A549 (cell line): ENCODE results near the gene RTN4IP1.

ENCODE experiments used
- BHLHE40 ChIP-seq: IDR thresholded peaks from 2 replicates; pipeline ENCODE4 v1.6.1; 2012; ENCODE audit warnings: low read depth, low read length, inconsistent platforms
- CEBPB ChIP-seq, 2 experiments: fragments of >200 bp in 1 of 2; sonication (Bioruptor Twin) in 1 of 2; formaldehyde crosslinking in 1 of 2; IDR thresholded peaks; 2 replicates each; pipeline ENCODE4 v1.6.1; 2012 to 2016
- EP300 ChIP-seq, 2 experiments: fragments of >200 bp; sonication (Bioruptor Twin); formaldehyde crosslinking; IDR thresholded peaks; 2 replicates in 1 of 2; 3 replicates in 1 of 2; pipeline ENCODE4 v1.6.1; 2016 to 2017
- JUN ChIP-seq, 2 experiments: fragments of >200 bp; sonication (Bioruptor Twin); formaldehyde crosslinking; IDR thresholded peaks; 2 replicates in 1 of 2; 3 replicates in 1 of 2; pipeline ENCODE4 v1.6.1; 2016 to 2017
- JUNB ChIP-seq: fragments of >200 bp; sonication (Bioruptor Twin); formaldehyde crosslinking; IDR thresholded peaks from 2 replicates; pipeline ENCODE4 v1.6.1; 2016
- MAFK ChIP-seq: fragments of 450-650 bp; IDR thresholded peaks from 2 replicates; pipeline ENCODE4 v1.6.1; 2014; ENCODE audit not compliant: partially characterized antibody
- NR3C1 ChIP-seq: fragments of >200 bp; sonication (Bioruptor Twin); formaldehyde crosslinking; IDR thresholded peaks from 3 replicates; pipeline ENCODE4 v1.6.1; 2017
- POLR2A ChIP-seq: IDR thresholded peaks from 2 replicates; pipeline ENCODE4 v1.6.1; 2012; ENCODE audit warnings: mild to moderate bottlenecking, low read length
- RARB ChIP-seq: fragments of 250-450 bp; sonication (Bioruptor Pico); IDR thresholded peaks from 2 replicates; pipeline ENCODE4 v1.8.0; 2021; ENCODE audit warnings: mild to moderate bottlenecking, moderate library complexity
- RFX5 ChIP-seq: fragments of 450-650 bp; IDR thresholded peaks from 2 replicates; pipeline ENCODE4 v1.7.1; 2014; ENCODE audit warnings: antibody characterized with exemption, mild to moderate bottlenecking, moderate library complexity
- ZFP36 ChIP-seq: fragments of 450-650 bp; IDR thresholded peaks from 2 replicates; pipeline ENCODE4 v1.6.1; 2014; ENCODE audit warnings: borderline replicate concordance; ENCODE audit not compliant: partially characterized antibody
- TF ChIP-seq, protein P1 (sequence below): fragments of >200 bp; sonication (Bioruptor Twin); formaldehyde crosslinking; IDR thresholded peaks from 3 replicates; pipeline ENCODE4 v1.5.1; 2016

DNA sequence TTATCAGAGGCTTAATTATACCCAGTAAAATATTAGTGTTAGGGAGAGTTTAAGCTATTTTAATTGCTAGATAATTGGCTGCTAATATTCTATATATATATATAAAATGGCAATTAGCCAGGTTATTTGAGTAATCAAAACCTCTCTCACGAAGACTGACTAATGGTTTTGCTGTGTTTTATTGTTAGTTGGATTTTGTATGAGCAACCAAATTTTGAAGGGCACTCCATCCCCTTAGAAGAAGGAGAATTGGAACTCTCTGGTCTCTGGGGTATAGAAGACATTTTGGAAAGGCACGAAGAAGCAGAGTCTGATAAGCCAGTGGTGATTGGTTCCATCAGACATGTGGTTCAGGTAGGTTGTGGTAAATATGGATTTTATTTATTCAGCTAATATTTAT is 102.2 kb downstream of the RTN4IP1 start:
- TF ChIP-seq MAFK (no peak), RARB (no peak), ZFP36 (no peak), EP300 (IDR thresholded peaks at IDR 0.05) (no peak), RFX5 (no peak), JUN (IDR thresholded peaks at IDR 0.05) (no peak), BHLHE40 (no peak), CEBPB (IDR thresholded peaks at IDR 0.05) (no peak), JUNB (no peak), NR3C1 (no peak), POLR2A (no peak)
- TF ChIP-seq, protein P1, sequence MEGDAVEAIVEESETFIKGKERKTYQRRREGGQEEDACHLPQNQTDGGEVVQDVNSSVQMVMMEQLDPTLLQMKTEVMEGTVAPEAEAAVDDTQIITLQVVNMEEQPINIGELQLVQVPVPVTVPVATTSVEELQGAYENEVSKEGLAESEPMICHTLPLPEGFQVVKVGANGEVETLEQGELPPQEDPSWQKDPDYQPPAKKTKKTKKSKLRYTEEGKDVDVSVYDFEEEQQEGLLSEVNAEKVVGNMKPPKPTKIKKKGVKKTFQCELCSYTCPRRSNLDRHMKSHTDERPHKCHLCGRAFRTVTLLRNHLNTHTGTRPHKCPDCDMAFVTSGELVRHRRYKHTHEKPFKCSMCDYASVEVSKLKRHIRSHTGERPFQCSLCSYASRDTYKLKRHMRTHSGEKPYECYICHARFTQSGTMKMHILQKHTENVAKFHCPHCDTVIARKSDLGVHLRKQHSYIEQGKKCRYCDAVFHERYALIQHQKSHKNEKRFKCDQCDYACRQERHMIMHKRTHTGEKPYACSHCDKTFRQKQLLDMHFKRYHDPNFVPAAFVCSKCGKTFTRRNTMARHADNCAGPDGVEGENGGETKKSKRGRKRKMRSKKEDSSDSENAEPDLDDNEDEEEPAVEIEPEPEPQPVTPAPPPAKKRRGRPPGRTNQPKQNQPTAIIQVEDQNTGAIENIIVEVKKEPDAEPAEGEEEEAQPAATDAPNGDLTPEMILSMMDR: no peak
